ENCODE results near the gene CNTNAP5.

The CNTNAP5 gene

DNA sequence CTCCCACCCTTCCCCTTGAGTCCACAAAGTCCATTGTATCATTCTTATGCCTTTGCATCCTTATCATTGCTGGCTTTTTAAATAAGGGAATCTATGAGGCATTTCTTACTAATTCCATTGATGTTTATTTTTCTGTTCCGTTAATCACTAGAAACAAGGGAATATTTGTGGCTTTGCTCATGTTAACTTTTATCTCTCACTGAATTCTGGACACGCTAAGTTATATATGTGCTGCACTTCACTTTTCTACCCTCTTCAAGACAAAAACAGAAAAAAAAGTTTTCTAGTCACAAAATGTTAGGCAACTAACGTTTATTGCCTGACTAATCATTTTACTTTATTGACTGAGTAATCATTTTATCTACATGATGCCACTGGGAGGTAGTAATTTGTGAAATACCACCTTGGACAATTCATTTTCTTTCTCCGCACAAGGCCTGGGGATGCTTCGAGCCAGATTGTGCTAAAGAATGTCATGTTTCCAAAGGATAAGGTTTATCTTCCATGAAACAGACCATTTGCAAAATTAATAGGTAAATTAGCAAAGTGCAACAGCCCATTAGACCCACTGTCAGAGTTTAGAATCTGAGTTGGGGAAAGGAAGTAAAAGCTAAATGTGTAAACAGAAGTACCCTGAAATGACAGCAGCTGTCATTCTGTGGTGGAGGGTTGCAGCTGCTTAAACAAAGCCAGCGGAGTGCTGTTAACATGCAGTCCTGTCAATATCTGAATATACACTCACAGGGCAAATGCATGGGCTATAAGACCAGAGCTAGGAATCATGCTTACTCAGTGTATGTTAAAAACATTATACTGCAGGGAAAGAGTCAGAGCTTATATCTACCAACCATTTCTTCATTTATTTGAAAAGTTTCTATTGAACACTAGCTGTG, 658.7 kb downstream of the CNTNAP5 start:
- TF ChIP-seq, protein P1, sequence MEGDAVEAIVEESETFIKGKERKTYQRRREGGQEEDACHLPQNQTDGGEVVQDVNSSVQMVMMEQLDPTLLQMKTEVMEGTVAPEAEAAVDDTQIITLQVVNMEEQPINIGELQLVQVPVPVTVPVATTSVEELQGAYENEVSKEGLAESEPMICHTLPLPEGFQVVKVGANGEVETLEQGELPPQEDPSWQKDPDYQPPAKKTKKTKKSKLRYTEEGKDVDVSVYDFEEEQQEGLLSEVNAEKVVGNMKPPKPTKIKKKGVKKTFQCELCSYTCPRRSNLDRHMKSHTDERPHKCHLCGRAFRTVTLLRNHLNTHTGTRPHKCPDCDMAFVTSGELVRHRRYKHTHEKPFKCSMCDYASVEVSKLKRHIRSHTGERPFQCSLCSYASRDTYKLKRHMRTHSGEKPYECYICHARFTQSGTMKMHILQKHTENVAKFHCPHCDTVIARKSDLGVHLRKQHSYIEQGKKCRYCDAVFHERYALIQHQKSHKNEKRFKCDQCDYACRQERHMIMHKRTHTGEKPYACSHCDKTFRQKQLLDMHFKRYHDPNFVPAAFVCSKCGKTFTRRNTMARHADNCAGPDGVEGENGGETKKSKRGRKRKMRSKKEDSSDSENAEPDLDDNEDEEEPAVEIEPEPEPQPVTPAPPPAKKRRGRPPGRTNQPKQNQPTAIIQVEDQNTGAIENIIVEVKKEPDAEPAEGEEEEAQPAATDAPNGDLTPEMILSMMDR (conservative IDR thresholded peaks at IDR 0.05; ENCODE audit: control insufficient read depth, insufficient read depth, low read depth, low read length) = no peak
- H3K4me3 ChIP-seq (ENCODE audit: control insufficient read depth, low read depth, low read length) = no peak overlapping the region
- no peak for DNase-seq (ENCODE audit: low read depth)

- TF ChIP-seq, protein P1 (conservative IDR thresholded peaks at IDR 0.05; ENCODE audit: control insufficient read depth, insufficient read depth, low read depth, low read length) = no peak
- no peak overlapping the region for H3K4me3 ChIP-seq (ENCODE audit: control insufficient read depth, low read depth, low read length)
- DNase-seq (ENCODE audit: low read depth) = no peak
Observed at GRCh38 chr2:124689348-124689747, 664.3 kb downstream of the CNTNAP5 start.

DNA sequence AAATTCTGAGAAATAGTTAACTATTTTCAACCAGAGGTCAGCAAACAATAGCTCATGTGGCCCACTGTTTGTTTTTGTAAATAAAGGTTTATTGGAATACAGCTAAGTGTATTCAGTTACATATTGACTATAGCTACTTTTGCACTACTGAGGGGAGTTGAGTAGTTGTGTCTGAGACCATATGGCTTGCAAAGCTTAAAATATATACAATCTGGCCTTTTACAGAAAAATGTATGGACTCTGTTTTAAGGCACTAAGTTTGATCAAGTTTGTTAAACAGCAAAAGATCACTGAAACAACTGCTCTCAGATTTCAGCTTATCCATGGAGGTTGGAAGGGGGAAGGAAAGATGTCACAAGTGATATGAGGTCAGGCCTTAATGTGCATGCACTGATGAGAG, 667.1 kb downstream of the CNTNAP5 start:
- TF ChIP-seq, protein P1 (conservative IDR thresholded peaks at IDR 0.05; ENCODE audit: control insufficient read depth, insufficient read depth, low read depth, low read length) = no peak
- no peak for DNase-seq (ENCODE audit: low read depth)
- no peak overlapping the region for H3K4me3 ChIP-seq (ENCODE audit: control insufficient read depth, low read depth, low read length)

- TF ChIP-seq, protein P1 (conservative IDR thresholded peaks at IDR 0.05; ENCODE audit: control insufficient read depth, insufficient read depth, low read depth, low read length) = no peak
- no peak overlapping the region for H3K4me3 ChIP-seq (ENCODE audit: control insufficient read depth, low read depth, low read length)
- no peak for DNase-seq (ENCODE audit: low read depth)
Observed at GRCh38 chr2:124692707-124693106, 667.6 kb downstream of the CNTNAP5 start.

DNA sequence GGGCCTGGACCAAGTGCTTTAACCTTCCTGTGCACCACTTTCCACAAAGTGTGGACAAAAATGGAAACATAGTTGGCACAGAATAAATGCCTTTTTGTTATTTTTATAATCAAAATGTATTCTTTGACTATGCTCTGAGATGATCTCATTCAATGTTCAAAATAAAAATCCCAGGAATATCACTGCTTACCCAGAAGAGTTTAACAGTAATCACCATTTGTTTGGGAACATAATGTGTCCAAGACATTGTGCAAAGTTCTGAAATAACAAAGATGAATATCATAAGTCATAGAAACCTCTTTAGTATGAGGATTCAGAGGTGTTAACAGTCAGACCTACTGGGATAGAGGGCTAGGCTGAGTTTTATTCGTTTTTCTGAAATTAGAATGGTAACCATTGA, 668.1 kb downstream of the CNTNAP5 start:
- H3K4me3 ChIP-seq (ENCODE audit: control insufficient read depth, low read depth, low read length) = no peak overlapping the region

DNA sequence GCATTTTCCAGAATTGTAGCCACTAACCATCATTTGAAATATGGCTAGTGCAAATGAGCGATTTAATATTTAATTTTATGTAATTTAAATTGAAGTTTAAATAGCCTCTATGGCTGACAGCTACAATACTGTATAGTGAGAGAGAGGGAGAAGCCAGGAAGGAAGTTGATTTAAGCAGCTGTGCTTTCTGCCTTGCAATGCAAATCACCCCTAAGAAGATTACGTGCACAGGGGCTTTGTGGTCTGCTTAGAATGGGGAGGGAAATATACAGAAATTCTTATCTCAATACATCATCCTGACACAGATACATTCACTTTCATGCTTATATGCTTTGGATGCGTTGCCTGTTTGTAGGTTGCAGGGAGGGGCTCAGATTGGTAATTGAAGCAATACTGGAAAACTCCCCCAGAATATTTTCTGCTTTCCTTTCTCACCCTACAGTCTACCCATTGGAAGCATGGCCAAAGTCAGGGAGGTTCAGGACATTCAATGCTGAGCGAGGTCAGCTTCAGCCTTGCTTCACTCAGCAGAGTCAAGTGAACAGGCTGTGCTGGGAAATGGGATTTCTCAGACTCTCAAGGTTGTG, 674.0 kb downstream of the CNTNAP5 start:
- H3K4me3 ChIP-seq (ENCODE audit: control insufficient read depth, low read depth, low read length) = no peak overlapping the region
- TF ChIP-seq, protein P1 (conservative IDR thresholded peaks at IDR 0.05; ENCODE audit: control insufficient read depth, insufficient read depth, low read depth, low read length) = no peak
- no peak for DNase-seq (ENCODE audit: low read depth)

More for the DNA sequence above, 668.1 kb downstream of the CNTNAP5 start:
- DNase-seq (ENCODE audit: low read depth) = no peak
- TF ChIP-seq, protein P1 (conservative IDR thresholded peaks at IDR 0.05; ENCODE audit: control insufficient read depth, insufficient read depth, low read depth, low read length) = no peak
